ENCODE results near the gene KDM4B. TPM values are rescaled to one million over a fixed set of nuclear protein-coding genes. Genes with fewer than 3 reads are reported as not detected.
A peak's percentile ranks its signal among the peaks of the same experiment; 100 is the strongest.

KDM4B gene
- total RNA-seq, 1 experiment from 2014 or later = 12.0 TPM

DNA sequence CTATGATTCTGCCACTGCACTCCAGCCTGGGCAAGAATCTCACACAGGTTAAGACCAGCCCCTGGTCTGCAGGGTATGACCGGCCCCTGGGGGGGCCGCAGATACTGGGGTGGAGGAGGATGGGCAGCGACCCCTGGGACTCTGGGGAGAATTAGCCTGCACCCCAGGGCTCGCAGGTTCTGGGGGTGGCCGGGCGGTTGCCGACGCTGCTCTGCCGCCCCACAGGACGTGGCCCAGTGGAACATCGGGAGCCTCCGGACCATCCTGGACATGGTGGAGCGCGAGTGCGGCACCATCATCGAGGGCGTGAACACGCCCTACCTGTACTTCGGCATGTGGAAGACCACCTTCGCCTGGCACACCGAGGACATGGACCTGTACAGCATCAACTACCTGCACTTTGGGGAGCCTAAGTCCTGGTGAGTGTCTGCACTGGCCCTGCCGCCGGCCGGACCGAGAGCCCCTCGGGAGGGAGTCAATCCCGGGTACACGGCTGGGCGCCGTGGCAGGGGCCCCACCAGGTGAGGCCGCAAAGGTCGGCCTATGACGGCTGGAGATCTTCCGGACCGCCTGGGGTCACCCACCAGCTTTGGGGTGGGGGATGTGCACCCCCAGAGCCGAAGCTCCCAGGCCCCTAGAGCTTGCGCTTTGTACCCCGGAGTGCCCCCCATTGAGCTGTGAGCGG lies 78.5 kb downstream of the KDM4B start:
- no peak overlapping the region for H3K4me3 ChIP-seq (ENCODE audit: insufficient read depth, low read depth, low read length)
- H3K36me3 ChIP-seq (replicated peaks; ENCODE audit: control insufficient read depth, insufficient read depth, low read length) = no peaks in the 10 kb centered on the region; the same call in 1 of the 2 replicates
- no peaks in the 10 kb centered on the region for H3K27me3 ChIP-seq (ENCODE audit: control insufficient read depth, insufficient read depth, low read length)
- DNase-seq = peak; percentile 65

DNA sequence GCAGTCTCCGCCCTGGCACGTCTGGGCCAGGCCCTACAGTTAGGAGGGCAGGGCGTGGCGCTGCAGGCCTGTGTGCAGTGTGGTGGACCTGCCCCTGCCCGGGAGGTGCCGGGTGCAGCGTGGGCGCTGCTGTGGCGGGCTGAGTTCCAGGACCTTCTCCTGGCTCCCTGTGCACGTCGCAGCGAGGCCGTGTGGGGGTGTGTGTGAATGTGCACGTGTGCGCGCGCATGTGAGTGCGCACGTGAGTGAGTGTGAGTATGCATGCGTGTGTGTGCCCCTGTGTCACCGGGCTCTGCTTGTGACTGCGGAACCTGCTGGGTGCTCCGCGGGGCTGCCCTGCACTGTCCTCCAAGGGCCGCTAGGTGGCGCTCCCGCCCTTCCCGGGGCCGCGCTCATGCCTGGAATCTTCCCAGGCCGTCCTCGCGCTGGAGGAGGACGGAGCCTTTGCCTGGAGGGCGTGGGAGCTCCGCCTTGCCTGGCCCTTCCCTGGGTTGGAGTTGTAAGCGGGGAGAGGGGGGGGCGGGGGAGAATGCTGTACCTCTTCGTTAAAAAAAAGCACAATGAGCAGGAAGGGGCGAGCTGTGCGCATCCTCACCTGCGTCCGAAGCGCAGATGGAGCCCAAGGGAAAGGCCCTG lies 79.3 kb downstream of the KDM4B start:
- no peaks in the 10 kb centered on the region; the same call in none of the 2 replicates for H3K36me3 ChIP-seq (replicated peaks; ENCODE audit: control insufficient read depth, insufficient read depth, low read length)
- DNase-seq = peak; percentile 98
- no peak overlapping the region for H3K4me3 ChIP-seq (ENCODE audit: insufficient read depth, low read depth, low read length)
- H3K27me3 ChIP-seq (ENCODE audit: control insufficient read depth, insufficient read depth, low read length) = no peaks in the 10 kb centered on the region

DNA sequence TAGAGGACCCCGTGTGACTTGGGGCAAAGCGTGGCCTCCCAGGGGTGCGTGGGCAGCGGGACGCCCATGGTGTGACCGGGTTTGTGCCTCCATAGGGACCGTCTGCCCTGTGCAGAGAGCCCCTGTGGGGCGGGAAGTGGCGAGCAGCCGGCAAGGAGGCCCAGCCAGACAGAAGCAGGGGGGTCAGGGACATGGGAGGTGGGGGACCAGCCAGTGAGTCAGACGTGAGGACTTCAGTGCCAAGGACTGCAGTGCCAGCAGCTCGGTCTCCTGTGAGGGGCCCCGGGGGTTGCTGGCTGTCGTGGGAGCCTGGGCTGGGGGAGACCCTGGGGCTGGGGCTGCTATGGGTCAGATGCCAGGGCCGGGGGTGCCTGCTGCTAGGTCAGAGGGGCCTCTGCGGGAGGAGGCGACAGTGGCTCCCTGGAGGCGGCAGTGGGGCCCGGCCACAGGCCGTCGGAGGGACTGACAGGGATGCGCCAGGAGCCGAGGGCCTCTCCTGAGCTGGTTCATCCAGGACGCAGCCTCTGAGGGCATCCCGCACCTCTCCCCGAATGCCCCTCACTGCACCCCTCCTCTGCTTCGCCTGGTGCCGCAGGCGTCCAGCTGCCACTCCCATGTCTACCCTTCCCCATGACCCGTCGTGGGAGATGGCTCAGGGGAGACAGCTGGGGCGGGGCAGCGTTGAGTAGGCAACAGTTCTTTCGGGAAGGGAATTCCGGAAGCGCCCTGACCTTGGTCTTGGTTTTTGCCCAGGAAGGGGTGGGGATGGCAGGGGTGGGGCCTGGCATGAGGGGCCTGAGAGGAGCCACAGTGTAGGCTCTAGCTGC lies 80.0 kb downstream of the KDM4B start:
- H3K36me3 ChIP-seq (replicated peaks; ENCODE audit: control insufficient read depth, insufficient read depth, low read length) = no peaks in the 10 kb centered on the region; the same call in none of the 2 replicates
- peak; percentile 81 for DNase-seq
- no peaks in the 10 kb centered on the region for H3K27me3 ChIP-seq (ENCODE audit: control insufficient read depth, insufficient read depth, low read length)
- H3K4me3 ChIP-seq (ENCODE audit: insufficient read depth, low read depth, low read length) = no peak overlapping the region

DNA sequence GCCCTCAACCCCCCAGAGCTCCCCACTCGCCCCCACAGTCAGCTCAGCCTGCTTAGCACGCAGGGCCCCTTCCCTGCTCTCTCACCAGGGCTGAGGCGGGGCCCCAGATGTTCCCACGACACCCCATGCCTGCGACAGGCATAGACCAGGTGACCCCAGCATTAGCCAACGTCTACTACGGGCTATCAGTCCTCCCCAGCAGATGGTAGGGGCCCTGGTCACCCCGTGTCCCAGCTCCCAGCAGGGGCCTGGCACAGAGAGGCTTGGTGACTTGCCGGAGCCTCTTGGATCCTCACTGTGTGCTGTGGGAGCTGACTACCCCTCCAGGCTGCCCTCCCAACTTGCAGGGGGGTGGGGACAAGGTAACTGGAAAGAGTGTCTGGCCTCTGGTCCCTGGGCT lies 80.6 kb downstream of the KDM4B start:
- Histone ChIP-seq H3K27me3 (ENCODE audit: control insufficient read depth, insufficient read depth, low read length) (no peaks in the 10 kb centered on the region), H3K4me3 (ENCODE audit: insufficient read depth, low read depth, low read length) (no peak overlapping the region), H3K36me3 (replicated peaks; ENCODE audit: control insufficient read depth, insufficient read depth, low read length) (no peaks in the 10 kb centered on the region; the same call in none of the 2 replicates)
- no peak for DNase-seq

DNA sequence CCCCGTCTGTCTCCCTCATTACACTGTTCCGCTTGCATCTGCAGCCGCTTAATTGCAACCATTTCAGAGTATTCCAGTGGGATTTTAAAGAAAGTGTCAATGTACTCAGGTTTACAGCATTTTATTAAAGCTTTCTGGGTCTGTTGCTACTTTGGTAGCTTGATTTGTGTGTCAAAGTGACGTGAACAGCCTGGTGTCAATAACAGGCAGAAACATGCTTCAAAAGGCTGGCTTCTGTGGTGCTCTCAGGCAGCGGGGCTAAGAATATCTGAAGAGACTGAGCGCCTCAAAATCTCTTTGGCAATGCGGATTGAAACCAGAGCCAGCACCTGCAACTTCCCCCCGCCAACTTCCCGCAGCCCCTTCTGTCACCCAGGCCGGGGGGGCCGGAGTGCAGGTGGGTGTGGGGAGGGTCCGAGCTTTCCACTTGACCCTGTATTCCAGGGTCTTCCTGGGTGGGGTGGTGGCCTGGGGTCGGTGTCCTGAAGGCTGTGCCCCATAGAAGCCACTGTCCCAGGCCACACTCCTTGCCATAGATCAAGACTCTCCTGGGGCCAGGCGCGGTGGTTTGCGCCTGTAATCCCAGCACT lies 81.2 kb downstream of the KDM4B start:
- DNase-seq = no peak
- Histone ChIP-seq H3K27me3 (ENCODE audit: control insufficient read depth, insufficient read depth, low read length) (no peaks in the 10 kb centered on the region), H3K4me3 (ENCODE audit: insufficient read depth, low read depth, low read length) (no peak overlapping the region), H3K36me3 (replicated peaks; ENCODE audit: control insufficient read depth, insufficient read depth, low read length) (peaks cover under 1% of the 10 kb centered on the region)

DNA sequence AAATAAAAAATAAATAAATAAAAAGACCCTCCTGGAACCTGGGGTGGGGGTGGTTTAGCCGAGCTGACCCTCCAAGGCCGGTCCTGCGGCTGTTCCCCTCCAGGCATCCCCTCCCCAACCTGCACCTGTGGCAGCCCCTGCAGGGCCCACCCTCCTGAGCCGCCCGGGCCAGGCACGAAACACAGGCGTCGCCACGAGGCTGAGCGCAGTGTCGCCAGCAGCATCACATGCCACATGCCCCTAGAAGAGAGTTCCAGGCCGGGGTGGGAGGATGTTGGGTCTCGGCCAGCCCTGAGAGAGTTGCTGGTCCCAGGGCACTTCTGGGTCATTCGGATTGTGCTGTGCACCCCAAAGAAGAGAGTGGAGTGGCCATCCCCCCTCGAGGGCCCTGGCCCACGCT lies 82.0 kb downstream of the KDM4B start:
- Histone ChIP-seq H3K4me3 (ENCODE audit: insufficient read depth, low read depth, low read length) (no peak overlapping the region), H3K36me3 (replicated peaks; ENCODE audit: control insufficient read depth, insufficient read depth, low read length) (peaks cover 1% of the 10 kb centered on the region), H3K27me3 (ENCODE audit: control insufficient read depth, insufficient read depth, low read length) (no peaks in the 10 kb centered on the region)
- DNase-seq = no peak

DNA sequence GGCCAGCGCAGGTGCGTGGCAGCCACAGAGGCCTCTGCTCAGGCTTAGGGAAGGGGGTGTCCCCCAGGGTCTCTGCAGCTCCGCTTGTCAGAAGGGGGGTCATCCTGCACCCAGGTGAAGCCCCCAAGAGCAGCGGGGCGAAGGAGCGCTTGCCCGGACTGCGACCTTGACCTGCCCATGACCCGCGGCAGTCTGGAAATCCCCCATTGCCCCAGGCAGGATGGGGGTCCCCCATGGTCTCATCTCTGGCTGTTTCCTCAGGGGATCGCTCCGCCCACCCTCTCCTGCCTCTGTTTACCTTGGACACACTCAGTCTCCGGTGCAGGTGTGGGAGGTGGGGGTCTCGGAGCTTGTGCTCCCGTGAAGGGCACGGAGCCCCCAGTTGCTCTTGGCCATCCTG lies 82.7 kb downstream of the KDM4B start:
- no peak for DNase-seq
- H3K27me3 ChIP-seq (ENCODE audit: control insufficient read depth, insufficient read depth, low read length) = no peaks in the 10 kb centered on the region
- no peak overlapping the region for H3K4me3 ChIP-seq (ENCODE audit: insufficient read depth, low read depth, low read length)
- H3K36me3 ChIP-seq (replicated peaks; ENCODE audit: control insufficient read depth, insufficient read depth, low read length) = peaks cover 1% of the 10 kb centered on the region

DNA sequence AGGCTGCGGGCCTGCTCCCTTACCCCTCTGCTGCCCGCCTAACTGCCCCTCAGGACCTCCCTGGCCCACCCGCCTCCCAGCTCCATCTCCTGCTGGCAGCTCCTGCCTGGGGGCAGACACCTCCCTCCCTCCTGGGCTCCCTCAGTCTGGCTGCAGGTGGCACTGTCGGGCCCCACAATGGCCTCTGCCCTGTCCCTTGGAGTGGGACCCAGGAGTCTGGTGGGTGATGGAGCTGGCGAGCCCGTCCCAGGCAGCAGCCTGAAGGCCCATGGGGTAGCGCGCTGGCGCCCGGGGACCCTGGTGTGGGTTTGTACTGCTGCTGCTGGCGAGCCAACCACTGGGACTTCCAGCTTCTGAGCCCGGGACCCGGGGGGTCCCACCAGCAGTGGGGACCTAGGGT lies 83.6 kb downstream of the KDM4B start:
- Histone ChIP-seq H3K4me3 (ENCODE audit: insufficient read depth, low read depth, low read length) (no peak overlapping the region), H3K36me3 (replicated peaks; ENCODE audit: control insufficient read depth, insufficient read depth, low read length) (peaks cover 1% of the 10 kb centered on the region), H3K27me3 (ENCODE audit: control insufficient read depth, insufficient read depth, low read length) (no peaks in the 10 kb centered on the region)
- DNase-seq = peak; percentile 87

DNA sequence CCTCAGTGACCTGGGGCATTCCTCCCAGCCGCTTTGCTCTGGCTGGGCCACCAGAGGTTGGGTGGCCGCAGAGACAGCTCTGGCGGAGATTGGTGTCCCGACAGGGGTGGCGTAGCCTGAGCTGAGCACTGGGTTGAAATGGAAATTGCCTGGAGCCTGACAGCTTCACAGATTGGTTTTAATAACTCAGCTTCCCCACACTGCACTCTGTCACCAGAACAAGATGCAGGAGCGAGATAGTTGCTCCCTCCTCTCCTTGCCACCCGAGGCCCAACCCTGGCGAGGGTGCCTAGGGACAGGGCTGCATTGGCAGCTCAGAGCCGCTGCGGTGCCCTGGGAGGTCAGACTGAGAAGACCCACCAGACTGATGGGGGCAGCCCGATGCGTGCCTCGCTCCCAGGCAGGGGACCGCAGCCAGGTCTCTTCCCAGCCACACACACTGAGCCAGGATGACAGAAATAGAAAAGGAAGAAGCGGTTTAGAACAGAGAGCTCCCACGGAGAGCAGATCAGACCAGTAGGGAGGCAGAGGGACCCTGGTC lies 84.1 kb downstream of the KDM4B start:
- Histone ChIP-seq H3K4me3 (ENCODE audit: insufficient read depth, low read depth, low read length) (no peak overlapping the region), H3K36me3 (replicated peaks; ENCODE audit: control insufficient read depth, insufficient read depth, low read length) (peaks cover 1% of the 10 kb centered on the region), H3K27me3 (ENCODE audit: control insufficient read depth, insufficient read depth, low read length) (no peaks in the 10 kb centered on the region)
- no peak for DNase-seq

DNA sequence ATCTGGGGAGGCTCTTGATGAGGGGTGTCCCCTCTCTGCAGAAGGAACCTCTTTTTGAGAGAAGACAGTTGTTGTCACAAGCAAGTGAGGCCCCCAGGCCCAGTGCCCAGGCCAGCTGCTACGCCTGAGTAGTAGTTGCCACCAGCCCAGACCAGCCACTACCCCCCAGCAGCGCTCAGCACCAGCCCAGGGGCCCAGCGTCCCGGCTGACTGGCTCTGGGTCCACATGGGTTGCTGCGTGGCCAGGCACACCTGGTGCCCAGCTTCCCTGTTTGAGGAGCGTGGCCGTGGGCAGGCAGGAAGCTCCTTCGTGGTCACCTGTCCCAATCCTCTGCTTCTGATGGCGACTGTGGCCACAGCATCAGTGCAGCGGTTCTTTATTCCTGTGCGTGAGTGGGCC lies 84.7 kb downstream of the KDM4B start:
- no peaks in the 10 kb centered on the region for H3K27me3 ChIP-seq (ENCODE audit: control insufficient read depth, insufficient read depth, low read length)
- H3K36me3 ChIP-seq (replicated peaks; ENCODE audit: control insufficient read depth, insufficient read depth, low read length) = peaks cover 1% of the 10 kb centered on the region
- H3K4me3 ChIP-seq (ENCODE audit: insufficient read depth, low read depth, low read length) = no peak overlapping the region
- DNase-seq = no peak

DNA sequence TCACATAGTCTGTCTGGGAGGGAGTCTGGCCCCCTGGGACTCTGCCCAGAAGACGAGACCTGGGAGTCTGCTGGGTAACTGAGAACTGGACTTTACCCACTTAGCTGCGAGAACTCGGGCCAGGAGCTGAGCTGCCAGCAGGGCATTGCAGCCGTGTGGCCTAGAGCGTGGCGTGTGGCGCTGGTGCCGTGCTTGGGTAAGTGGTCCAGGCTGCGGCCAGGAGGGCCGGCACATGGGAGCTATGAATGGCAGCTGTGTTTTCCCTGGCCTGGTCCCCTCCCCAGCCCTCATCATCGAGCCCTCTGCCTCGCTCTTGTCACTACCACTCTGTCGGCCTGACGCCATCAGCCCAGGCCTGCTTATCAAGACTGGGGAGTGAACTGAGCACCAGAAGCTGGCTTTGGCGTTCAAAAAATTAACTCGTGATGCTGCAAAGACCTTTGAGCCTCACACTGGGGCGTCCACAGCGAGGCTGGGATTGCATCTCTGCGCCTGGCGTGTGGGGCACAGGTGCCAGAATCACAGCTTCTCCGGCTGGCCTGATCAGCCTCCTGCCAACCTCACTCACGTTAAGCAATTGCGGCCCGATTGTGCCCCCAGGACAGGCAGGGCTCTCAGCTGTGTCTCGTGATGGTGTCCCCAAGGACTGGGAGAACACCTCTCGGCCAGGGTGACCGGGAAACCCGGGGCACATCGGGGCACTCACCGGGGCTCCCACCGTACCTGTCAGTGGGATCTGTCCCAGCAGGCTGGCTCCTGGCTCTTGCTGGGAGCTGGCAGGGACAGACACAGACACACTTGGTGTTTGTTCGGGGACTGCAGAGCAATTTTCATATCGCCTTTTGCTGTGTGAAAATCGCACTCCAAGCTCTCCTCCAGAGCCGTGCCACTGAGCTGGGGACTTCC lies 85.9 kb downstream of the KDM4B start:
- Histone ChIP-seq H3K4me3 (ENCODE audit: insufficient read depth, low read depth, low read length) (no peak overlapping the region), H3K27me3 (ENCODE audit: control insufficient read depth, insufficient read depth, low read length) (no peaks in the 10 kb centered on the region), H3K36me3 (replicated peaks; ENCODE audit: control insufficient read depth, insufficient read depth, low read length) (peaks cover 1% of the 10 kb centered on the region)
- DNase-seq = no peak

DNA sequence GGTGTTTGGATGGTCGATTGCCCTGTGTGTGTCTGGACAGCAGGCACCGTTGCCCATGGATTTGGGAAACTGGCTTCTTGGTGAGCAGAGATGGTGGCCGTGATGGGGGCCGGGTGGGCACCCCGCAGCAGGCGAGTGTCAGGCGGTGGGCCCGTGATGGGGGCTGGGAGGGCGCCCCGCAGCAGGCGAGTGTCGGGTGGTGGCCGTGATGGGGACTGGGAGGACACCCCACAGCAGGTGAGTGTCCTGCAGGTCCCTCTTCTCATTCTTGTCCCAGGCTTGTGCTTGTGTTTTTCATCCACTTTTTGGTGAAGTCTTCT lies 86.5 kb downstream of the KDM4B start:
- Histone ChIP-seq H3K4me3 (ENCODE audit: insufficient read depth, low read depth, low read length) (no peak overlapping the region), H3K27me3 (ENCODE audit: control insufficient read depth, insufficient read depth, low read length) (no peaks in the 10 kb centered on the region), H3K36me3 (replicated peaks; ENCODE audit: control insufficient read depth, insufficient read depth, low read length) (peaks cover 1% of the 10 kb centered on the region)
- DNase-seq = no peak

DNA sequence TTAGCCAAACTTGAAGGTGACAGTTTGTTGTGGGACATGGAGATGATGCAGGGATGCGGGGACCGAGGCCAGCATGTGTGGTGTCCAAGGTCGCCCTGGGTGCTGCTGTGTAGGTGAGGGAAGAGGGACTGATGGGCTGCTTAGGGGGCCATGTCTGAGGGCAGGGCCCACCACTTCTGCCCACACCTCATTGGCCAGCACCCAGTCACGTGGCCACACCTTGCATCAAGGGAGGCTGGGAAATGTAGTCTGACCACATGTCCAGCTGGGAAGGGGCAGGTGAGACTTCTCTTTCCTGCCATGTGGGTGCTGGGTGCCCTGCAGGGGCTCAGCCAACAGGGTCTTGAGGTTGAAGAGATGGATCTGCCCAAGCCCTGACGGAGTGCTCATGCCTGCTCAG lies 88.9 kb downstream of the KDM4B start:
- Histone ChIP-seq H3K27me3 (ENCODE audit: control insufficient read depth, insufficient read depth, low read length) (no peaks in the 10 kb centered on the region), H3K36me3 (replicated peaks; ENCODE audit: control insufficient read depth, insufficient read depth, low read length) (peaks cover 1% of the 10 kb centered on the region), H3K4me3 (ENCODE audit: insufficient read depth, low read depth, low read length) (no peak overlapping the region)
- DNase-seq = peak; percentile 92
